Hematopoietic multipotent progenitor cell treated with erythropoietin and hydrocortisone succinate and interleukin-3 and kit ligand, for 4 days (in vitro differentiated cells): ENCODE data around the gene COL4A2.

ENCODE experiments used
- DNase-seq: peaks from one replicate; pipeline ENCODE4 v3.0.0-alpha.2; 2015

COL4A2 gene

DNA sequence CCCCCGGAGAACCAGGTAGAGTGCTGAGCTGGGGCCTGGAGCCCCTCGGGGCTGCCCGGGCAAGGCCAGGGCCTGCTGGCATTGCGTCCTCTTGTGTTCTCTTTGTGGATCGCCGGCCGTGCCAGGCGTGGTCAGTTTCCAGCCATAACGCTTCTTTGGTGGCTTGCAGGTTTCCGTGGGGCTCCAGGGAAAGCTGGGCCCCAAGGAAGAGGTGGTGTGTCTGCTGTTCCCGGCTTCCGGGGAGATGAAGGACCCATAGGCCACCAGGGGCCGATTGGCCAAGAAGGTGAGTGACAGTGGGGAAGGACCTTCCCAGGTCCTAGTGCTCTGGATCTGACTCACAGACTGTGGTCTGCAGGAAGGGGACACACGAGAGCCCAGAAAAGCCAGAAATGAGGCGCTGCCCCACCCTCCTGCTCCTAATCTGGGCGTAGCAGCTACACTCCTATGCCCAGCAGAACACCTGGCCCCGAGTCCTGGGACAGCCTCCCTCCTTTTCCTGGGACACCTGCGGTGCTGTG is 197.0 kb downstream of the COL4A2 start:
- DNase-seq = no peak

DNA sequence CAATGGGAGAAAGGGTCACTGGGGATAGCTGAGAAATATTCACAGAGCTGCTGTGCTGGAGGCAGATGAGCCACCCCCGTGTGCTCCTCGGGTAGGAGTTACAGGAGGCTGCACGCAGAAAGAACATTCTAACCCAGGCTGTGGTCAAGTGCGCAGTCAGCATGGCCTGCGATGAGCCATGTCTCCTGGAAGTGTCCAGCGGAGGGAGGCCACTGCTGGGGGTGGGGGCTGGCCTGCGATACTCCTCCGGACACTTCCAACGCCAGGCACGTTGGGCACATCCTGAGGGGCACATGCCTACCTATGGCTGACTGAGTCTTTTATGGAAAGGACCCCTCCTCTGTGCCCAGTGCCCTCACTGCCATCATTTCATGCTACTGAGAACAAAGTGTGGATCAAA is 198.5 kb downstream of the COL4A2 start:
- DNase-seq = no peak

DNA sequence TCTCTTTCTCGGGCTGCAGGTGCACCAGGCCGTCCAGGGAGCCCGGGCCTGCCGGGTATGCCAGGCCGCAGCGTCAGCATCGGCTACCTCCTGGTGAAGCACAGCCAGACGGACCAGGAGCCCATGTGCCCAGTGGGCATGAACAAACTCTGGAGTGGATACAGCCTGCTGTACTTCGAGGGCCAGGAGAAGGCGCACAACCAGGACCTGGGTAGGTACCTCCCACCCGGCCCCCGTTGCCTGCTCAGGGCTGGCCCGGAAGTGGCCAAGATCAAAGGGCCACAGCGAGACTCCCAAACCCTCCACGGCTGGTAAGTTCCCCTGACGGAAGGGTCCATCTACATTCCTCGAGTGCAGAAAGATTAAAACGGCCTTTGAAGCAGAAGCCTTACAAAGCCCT is 199.3 kb downstream of the COL4A2 start:
- DNase-seq = no peak

DNA sequence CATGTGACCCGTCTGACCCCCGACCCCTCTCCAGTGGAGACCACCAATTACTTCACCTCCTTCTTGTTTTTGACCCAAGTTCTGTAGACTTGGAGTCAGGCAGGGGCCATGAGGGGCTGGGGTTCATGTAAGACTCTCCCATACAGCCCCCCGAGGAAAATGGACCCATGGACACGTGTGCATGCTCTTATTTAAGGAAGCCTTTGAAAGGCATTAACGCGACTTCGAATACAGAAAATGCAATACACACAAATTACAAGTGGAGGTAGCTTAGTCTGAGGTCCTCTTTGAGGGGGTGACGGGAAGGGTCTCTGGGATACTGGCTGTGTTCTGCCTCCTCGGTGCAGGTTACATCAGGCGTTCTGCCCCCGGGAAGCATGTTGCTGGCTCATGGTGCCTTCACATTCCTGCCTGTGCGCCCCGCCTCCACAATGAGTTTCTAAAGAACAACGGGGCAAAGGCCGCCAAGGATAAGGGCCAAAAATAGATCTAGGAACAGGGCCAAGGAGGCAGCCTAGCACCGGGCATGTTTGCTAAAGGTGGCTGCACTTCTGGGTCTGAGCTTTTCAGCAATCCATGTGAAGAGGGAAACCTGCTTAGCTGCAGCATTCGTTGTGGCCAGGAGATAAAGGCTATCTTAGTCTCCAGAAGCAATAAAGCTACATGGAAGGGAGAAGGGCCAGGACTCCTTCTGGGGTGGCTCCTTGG is 199.9 kb downstream of the COL4A2 start:
- peak; percentile 86 for DNase-seq

DNA sequence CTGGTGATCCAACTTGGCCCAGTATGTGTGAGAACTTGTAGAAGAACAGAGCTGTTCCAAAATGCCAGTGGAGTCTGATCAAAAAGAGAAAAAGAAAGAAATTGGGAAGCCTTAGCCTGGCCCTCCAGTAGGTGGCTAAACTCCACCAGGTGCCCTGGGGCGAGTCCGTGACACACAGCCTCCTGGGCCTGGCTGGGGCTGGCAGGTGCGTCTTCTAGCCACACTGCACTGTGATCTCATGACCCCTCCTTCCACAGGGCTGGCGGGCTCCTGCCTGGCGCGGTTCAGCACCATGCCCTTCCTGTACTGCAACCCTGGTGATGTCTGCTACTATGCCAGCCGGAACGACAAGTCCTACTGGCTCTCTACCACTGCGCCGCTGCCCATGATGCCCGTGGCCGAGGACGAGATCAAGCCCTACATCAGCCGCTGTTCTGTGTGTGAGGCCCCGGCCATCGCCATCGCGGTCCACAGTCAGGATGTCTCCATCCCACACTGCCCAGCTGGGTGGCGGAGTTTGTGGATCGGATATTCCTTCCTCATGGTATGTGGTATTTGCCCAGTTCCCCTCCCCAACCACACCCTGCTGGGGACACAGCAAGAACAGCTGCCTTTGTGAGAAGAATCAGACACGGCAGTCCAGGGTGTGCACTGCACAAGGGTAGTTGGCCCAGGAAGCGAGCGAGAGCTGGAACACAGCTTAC is 200.7 kb downstream of the COL4A2 start:
- DNase-seq = peak; percentile 41

DNA sequence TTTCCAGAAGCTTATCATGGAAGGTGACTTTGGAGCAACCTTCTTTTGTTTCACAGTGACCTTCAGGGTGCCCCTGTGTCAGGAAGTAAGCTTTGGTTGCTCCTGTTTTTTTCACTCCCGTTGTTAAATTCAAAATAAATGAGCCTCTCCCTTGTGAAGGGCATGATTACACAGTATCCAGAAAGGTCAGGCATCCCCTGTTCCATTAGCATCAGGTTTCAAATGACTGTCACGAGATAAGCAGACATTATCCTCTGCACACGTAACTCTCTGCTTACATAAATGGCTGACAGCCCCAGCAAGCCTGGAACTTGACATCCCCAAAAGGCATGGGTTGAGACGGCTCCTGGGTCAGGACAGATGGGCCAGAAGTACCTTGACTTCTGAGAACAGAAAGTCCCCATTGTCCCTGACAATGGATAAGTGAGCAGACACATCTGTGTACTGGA is 202.4 kb downstream of the COL4A2 start:
- DNase-seq = peak; percentile 68

DNA sequence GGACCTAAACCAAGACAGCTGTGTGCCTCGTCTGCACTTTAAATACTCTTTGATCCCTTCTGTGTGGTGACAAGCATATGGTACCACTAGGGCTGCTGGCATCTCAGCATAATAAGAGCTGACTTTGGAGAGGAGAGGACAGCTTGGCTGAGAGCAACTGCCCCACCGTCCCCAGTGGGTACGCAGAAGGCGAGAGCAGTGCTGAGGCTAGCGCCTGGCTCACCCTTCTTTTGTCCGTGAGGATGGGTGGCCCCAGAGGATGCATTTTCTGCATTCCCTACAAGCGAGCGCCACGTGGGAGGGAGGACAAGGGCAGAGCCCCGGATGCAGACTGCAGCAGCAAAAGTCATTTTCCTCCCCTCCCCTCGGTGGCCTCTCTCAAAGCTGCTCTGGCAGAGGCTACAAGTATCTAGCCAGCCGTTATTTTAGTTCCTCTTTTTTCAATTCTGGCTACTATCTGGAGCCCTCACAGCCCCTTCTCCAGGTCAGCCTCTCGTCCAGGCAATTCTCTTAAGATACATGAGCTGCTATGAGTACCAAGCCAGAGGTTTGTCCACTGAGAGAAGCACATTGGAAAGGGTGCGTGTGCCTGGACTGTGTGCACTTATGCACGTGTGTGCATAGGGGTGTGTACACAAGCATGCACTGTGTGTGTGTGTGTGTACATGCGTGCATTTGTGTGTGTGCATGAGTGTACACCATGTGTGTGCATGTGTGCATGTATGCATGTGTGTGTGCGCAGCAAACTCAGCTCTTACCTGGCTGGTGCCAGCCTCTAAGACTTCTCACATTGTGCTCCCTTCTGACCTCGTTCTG is 203.1 kb downstream of the COL4A2 start:
- peak; percentile 95 for DNase-seq

DNA sequence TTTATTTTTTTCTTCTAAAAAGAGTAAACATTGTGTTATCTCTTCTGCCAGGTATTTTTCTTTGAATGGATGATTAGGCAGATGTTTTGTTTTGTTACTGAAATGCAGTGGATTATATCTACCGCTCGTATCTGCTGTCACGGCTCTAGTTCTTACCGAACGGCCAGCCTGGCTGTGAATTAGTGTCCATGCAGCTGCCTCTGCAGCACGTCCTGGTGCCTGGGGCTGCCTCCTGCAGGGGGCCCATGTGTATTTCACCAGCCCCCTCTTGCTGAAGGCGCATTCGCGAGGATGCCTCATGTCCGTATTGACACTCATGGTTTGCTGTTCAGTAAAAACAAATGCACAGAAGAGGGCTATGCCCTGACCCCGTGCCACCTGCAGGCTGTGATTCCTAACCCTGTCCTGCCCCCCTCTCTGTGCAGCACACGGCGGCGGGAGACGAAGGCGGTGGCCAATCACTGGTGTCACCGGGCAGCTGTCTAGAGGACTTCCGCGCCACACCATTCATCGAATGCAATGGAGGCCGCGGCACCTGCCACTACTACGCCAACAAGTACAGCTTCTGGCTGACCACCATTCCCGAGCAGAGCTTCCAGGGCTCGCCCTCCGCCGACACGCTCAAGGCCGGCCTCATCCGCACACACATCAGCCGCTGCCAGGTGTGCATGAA is 204.6 kb downstream of the COL4A2 start:
- DNase-seq = peak; percentile 24

DNA sequence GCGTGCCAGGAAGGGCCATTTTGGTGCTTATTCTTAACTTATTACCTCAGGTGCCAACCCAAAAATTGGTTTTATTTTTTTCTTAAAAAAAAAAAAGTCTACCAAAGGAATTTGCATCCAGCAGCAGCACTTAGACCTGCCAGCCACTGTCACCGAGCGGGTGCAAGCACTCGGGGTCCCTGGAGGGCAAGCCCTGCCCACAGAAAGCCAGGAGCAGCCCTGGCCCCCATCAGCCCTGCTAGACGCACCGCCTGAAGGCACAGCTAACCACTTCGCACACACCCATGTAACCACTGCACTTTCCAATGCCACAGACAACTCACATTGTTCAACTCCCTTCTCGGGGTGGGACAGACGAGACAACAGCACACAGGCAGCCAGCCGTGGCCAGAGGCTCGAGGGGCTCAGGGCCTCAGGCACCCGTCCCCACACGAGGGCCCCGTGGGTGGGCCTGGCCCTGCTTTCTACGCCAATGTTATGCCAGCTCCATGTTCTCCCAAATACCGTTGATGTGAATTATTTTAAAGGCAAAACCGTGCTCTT is 205.2 kb downstream of the COL4A2 start:
- DNase-seq = peak; percentile 17

DNA sequence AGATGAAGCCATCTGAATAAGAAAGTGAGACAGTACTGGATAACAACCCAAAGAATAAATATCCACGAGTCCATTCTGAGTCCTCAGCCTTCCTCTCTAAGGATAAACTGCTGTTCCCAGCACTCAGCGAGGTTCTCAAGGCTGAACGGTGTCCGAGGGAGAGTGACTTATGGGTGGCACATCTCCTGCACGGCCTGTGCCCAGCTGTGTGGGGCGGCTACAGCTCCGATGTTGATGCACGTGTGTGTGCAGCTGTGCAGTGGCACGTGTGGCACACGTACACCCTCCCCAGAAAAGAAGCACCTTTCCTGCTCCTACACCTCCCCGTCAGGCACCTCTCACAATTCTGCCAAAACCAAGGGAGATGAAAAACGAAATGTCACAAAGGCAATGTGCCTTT is 209.4 kb downstream of the COL4A2 start:
- DNase-seq = no peak

DNA sequence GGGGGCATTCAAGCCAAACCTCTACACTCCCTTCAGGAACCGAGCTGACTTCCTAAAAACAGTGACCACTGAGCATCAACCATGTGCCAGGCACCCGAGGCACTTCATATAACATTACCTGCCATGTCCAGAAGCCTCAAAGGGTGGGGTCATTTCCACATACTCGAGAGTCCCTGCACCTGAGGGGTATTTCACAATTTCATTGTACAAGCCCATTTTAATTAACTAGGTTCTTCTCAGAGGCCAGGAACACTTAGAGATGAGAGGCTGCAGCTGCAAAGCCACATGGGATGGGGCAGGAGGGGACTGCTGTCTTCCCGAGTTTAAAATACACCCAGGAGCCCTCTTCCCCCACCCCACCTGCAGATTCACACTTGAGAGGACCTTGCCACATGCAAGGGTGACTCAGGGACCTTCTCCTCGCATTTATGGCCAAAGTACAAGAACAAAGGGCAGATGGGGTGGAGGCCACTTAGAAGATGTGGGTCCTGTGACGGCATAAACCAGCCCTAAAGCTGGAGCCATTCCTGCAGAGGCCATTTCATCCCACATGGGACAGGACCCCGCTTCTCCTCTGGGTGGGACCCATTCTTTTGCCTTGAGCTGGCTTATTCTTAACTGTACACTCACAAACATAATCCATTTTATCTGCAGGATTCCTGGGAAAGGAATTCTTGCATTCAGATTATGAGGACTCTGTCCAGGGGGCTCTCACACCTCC is 210.6 kb downstream of the COL4A2 start:
- no peak for DNase-seq

DNA sequence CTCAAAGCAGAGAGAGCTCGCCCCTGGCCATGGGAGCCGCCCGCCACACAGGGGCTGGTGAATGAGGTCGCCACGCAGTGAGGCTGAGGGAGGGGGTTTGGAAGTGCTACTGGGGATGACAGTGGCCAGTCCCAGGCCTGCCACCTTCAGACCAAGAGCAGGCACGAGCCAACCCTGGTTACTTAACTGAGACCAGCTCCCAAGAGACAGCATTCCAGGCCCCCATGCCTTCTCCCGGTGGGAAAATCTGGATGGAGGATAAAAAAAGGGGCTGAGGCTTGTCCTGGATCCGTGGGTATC is 211.1 kb downstream of the COL4A2 start:
- DNase-seq = no peak

DNA sequence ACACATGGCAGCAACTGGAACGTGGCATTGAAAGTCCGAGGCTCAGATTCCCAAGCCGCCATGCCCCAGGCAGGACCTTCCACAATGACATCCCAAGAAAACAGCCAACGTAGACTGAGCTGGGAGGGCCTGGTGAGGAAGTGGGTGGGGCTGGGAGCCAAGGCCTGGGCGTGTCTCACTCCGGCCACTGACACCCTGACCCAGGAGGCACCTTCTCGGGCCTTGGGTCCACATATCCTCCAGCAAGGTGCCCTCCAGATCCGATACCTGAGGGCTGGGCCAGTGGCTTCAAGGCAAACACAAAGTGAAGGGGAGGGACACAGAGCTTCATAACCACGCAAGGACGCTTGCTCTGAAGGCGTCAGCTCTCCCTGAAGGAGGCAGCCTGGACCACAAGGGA is 211.5 kb downstream of the COL4A2 start:
- DNase-seq = no peak

DNA sequence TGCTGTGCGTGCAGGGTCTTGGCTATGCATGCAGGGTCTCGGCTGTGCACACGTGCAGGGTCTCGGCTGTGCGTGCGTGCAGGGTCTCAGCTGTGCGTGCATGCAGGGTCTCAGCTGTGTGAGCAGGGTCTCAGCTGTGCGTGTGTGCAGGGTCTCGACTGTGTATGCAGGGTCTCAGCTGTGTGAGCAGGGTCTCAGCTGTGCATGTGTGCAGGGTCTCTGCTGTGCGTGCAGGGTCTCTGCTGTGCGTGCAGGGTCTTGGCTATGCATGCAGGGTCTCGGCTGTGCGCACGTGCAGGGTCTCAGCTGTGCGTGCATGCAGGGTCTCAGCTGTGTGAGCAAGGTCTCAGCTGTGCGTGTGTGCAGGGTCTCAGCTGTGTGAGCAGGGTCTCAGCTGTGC is 212.0 kb downstream of the COL4A2 start:
- no peak for DNase-seq

DNA sequence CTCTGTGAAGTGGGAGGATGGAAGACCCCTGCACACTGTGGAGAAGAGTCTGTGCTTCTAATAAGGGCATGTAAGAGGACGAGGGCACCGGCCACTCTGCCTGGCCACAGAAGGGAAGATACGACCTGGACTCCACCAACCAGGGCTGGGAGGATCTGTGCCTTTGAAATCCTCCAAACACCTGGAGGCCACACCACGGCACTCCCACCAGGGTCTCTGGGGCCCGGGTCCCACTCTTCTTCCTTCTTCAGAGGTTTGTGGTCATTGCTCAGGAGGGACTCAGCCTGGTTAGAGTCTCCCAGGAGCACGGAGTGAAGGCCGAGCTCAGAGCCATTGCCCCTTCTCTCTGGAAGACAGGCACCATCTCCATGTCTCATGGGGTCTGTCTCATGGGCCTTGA is 212.4 kb downstream of the COL4A2 start:
- DNase-seq = no peak

DNA sequence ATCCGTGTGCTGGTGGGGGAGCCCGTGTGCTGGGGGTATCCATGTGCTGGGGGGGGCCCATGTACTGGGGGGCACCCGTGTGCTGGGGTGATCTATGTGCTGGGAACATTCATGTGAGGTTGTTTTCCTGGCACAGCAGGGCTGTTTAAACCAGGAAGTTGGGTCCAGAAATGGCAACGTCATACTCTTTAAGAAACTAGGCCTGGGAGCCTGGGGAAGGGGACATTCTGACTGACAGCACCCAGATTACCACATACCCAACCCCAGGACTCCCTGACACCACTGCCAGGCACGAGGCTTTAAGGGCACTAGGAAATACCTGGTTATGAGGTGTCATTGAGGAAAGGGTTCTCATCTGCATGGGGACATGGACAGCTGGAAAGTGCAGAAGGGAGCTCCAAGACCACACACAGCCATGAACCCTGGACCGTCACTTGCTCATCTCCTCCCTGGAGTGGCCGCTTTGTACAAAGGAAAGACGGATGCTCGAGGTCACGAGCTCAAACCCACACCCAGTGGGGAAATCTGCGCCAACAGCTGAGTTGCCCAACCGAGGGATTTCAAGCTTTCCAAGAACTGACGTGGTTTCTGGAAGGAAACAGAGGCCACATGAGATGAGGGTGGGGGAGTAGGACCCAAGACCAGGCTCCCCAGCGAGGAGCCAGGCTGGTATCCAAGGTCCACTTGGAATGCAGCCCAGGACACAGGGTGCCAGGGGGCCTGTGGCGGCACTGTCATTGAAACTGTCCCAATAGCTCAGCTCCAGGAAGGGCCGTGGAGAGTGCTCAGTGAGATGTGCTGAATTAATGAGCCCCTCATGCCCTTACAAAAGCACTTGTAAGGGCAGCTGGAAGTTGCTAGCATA is 213.6 kb downstream of the COL4A2 start:
- DNase-seq = peak; percentile 74

DNA sequence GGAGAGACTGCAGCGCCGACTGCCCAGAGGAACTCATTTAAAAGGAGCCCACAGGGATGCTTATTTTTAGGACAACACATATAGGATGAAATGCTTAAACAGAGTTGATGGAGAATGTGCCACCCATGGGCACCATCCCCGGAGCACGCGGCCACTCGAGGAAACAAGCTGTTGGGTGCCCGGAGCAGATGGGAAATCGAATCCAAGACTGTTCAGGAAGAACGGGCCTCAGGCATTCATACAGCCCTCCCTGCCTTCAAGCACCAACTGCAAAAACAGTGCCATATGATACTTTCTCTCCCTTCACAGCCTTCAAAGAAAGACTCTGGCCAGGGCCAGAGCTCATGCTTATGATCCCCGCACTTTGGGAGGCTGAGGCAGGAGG is 214.2 kb downstream of the COL4A2 start:
- no peak for DNase-seq

DNA sequence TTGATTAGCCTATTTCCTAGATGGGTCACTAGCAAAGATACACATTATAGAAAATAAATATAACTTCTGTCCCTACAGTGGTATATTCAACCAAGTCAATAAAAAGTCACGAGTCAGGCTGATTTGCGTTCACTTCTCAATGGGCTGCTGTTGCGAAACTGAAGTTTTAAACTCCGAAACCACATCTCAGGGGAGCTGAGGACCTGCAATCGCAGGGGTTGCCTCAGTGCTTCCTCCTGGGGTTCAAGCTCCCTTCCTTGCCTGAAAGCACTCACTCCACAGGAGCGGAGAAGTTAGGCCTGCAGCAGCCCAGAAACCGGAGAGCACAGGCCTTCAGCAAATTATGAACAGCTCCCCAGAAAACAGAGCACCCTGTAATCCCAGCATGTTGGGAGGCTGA is 214.9 kb downstream of the COL4A2 start:
- DNase-seq = peak; percentile 77

DNA sequence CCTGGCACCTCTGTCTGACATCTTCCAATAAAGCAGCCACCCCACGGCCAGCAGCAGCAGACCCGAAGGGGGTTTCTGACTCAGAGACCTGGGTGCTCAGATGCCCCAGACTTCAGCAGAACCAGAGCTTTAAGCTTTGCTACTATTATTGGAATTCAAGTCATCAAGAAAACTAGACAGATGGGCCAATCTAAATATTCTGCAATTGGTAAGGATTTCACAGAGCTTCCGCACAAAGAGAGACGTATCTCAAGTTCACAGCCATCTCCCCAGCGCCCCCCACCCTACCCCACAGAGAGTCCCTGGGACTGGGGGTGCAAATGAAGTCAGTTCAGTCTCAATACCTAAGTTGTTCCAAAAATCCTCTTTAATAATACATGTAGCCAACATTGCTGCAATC is 215.6 kb downstream of the COL4A2 start:
- no peak for DNase-seq

DNA sequence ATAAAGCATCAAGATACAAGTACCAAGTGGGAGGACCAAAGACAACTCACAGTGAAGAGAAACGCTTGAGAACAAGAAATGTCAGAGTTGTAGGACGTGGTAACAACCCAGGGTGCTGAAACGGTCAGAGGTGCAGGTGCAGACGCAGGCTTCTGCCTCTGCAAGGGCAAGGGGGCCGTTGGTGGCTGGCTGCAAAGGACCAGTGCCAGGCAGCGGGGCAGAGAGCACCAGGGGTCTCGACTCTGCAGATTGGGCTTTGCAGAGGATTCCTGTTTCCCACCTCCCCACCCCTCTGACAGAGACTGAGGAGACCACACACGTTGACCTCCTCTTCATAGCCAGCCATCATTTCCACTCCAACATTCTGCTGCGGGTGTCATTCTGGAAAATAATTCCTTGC is 216.1 kb downstream of the COL4A2 start:
- DNase-seq = no peak

DNA sequence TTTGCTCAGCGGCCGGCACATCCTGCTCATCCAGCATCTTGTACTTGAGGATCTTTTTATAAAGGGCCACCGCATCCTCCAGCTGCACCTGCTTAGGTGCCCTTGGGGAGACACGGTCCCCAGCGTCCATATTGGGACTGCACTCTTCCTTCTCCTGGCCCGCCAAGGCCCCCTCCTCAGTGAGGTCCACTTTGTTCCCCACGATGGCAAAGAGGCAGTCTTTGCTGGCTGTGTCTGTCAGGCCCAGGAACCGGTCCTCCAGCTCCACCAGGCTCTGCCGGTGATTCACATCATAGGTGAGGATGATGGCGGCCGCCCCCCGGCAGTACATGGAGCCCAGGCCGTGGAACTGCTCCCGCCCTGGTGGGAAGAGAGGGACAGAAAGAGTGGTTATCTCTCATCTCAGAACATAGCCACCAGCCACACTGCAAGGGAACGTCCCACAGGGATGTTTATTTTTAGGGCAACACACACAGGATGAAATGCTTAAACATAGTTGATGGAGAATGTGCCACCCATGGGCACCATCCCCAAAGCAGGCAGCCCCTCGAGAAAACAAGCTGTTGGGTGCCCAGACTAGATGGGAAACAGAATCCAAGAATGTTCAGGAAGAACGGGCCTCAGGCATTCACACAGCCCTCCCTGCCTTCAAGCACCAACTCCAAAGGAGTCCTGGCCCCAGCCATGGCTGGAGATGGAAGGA is 216.9 kb downstream of the COL4A2 start:
- DNase-seq = no peak
